GM19463 (cell line): ENCODE results near the gene TRABD2A.
A peak's percentile ranks its signal among the peaks of the same experiment; 100 is the strongest.
"Not testable (repeated sequence)": the region's sequence is repeated elsewhere in the genome, so short reads cannot be mapped to it uniquely, and the experiment has no call there.

Source experiments
- ATAC-seq: cut with Tn5 transposase; IDR thresholded peaks from one replicate; pipeline ENCODE4 v1.9.1; 2021; ENCODE audit warnings: mild to moderate bottlenecking, moderate library complexity; ENCODE audit not compliant: unreplicated experiment

The TRABD2A gene

GRCh38 chr2:84880645-84881521, at the start of gene TRABD2A:
Gene TRABD2A, minus strand, starts transcription at chr2:84881084. Its CDS starts 45 bp downstream, at chr2:84881039.
- no peak for ATAC-seq

GRCh38 chr2:84927275-84927627, 46.4 kb upstream of the TRABD2A start:
- no peak for ATAC-seq

- ATAC-seq: peak; percentile 78
These were observed 45.0 kb upstream of the TRABD2A start for GRCh38 chr2:84925724-84926376.

GRCh38 chr2:84925336-84925723, 44.4 kb upstream of the TRABD2A start:
- ATAC-seq: no peak

GRCh38 chr2:84924173-84925106, 43.6 kb upstream of the TRABD2A start:
- ATAC-seq: peak; percentile 14

- ATAC-seq: no peak
These were observed 42.1 kb upstream of the TRABD2A start for GRCh38 chr2:84923009-84923408.

GRCh38 chr2:84919885-84920580, 39.1 kb upstream of the TRABD2A start:
- peak; percentile 37 for ATAC-seq

GRCh38 chr2:84918430-84918829, 37.5 kb upstream of the TRABD2A start:
- no peak for ATAC-seq

- ATAC-seq: not testable (repeated sequence)
These were observed 36.9 kb upstream of the TRABD2A start for GRCh38 chr2:84917821-84918220.

- not testable (repeated sequence) for ATAC-seq
These were observed 34.8 kb upstream of the TRABD2A start for GRCh38 chr2:84915675-84916074.

GRCh38 chr2:84914334-84914733, 33.5 kb upstream of the TRABD2A start:
- no peak for ATAC-seq

- no peak for ATAC-seq
These were observed 32.1 kb upstream of the TRABD2A start for GRCh38 chr2:84912984-84913383.

- ATAC-seq: no peak
These were observed 30.3 kb upstream of the TRABD2A start for GRCh38 chr2:84911135-84911678.

GRCh38 chr2:84908948-84909713, 28.2 kb upstream of the TRABD2A start:
- no peak for ATAC-seq

- ATAC-seq: peak; percentile 29
These were observed 26.2 kb upstream of the TRABD2A start for GRCh38 chr2:84906900-84907714.

GRCh38 chr2:84906108-84906899, 25.4 kb upstream of the TRABD2A start:
- ATAC-seq: peak; percentile 34

- peak; percentile 65 for ATAC-seq
These were observed 24.6 kb upstream of the TRABD2A start, which contains the start of gene TMSB10 for GRCh38 chr2:84905181-84906107. Gene TMSB10, plus strand, starts transcription at chr2:84905656.
